ENCODE data around the gene TPSAB1.

The TPSAB1 gene

GRCh38 chr16:1261131-1261892, 20.8 kb downstream of the TPSAB1 start:
- TF ChIP-seq, protein P1, sequence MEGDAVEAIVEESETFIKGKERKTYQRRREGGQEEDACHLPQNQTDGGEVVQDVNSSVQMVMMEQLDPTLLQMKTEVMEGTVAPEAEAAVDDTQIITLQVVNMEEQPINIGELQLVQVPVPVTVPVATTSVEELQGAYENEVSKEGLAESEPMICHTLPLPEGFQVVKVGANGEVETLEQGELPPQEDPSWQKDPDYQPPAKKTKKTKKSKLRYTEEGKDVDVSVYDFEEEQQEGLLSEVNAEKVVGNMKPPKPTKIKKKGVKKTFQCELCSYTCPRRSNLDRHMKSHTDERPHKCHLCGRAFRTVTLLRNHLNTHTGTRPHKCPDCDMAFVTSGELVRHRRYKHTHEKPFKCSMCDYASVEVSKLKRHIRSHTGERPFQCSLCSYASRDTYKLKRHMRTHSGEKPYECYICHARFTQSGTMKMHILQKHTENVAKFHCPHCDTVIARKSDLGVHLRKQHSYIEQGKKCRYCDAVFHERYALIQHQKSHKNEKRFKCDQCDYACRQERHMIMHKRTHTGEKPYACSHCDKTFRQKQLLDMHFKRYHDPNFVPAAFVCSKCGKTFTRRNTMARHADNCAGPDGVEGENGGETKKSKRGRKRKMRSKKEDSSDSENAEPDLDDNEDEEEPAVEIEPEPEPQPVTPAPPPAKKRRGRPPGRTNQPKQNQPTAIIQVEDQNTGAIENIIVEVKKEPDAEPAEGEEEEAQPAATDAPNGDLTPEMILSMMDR (IDR thresholded peaks at IDR 0.05; ENCODE audit: insufficient read depth, low read length, poor library complexity, severe bottlenecking): no peak
- Histone ChIP-seq H3K27me3 (replicated peaks; ENCODE audit: control insufficient read depth, insufficient read depth, low read length) (no peaks in the 10 kb centered on the region; the same call in 1 of the 2 replicates), H3K4me3 (replicated peaks; ENCODE audit: low read depth, low read length) (no peak overlapping the region), H3K36me3 (ENCODE audit: control insufficient read depth, insufficient read depth, low read length) (no peaks in the 10 kb centered on the region)
- DNase-seq (ENCODE audit: extremely low read depth, insufficient read length): no peak

DNA sequence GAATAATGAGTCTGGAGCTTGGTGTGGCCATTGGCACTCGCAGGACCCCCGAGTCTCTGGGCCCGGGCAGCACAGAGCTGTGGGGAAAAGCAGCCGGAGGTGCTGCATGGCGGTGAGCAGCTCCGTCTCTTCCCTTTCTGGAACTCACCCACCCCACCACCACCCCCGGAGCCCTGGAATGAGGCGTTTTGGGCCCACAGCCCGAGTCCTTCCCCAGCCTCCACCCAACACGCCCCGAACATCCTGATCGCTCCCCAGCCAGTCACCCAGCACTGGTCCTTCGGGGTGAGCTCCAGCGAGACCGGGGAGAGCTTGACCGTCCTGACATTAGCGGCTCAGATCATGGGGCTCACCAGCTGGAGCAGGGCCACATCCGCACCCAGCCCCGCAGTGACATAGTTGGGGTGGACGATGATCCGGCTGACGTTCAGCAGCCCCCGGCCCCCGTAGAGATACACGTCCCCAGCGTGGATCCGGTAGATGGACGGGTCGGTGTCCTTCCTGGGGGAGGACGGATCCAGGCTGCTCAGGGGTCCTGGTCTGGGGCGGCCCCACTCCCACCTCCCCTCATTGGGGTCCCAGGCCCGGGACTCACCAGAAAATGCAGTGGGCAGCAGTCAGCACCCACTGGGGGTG, 21.8 kb downstream of the TPSAB1 start:
- no peaks in the 10 kb centered on the region for H3K36me3 ChIP-seq (ENCODE audit: control insufficient read depth, insufficient read depth, low read length)
- H3K27me3 ChIP-seq (replicated peaks; ENCODE audit: control insufficient read depth, insufficient read depth, low read length): no peaks in the 10 kb centered on the region; the same call in 1 of the 2 replicates
- no peak for DNase-seq (ENCODE audit: extremely low read depth, insufficient read length)
- TF ChIP-seq, protein P1 (IDR thresholded peaks at IDR 0.05; ENCODE audit: insufficient read depth, low read length, poor library complexity, severe bottlenecking): no peak
- H3K4me3 ChIP-seq (replicated peaks; ENCODE audit: low read depth, low read length): no peak overlapping the region

DNA sequence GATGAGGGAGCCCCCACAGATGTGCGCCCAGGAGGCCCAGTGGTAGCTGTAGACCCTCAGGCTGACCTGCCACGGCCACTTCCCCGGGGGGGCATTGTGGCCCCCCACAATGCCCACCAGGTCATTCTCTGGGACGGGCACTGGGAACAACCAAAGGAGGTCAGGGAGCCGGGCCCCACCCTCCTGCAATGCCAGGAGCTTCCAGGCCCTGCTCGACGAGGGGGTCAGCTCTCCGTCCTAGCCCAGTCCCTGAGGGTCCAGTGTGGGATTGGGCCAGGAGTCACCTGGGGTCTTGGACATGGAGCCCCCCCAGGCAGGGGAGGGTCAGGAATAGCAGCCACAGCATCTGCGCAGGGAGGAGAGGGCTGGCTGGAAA, 22.3 kb downstream of the TPSAB1 start:
- Histone ChIP-seq H3K4me3 (replicated peaks; ENCODE audit: low read depth, low read length) (no peak overlapping the region), H3K27me3 (replicated peaks; ENCODE audit: control insufficient read depth, insufficient read depth, low read length) (no peaks in the 10 kb centered on the region; the same call in 1 of the 2 replicates), H3K36me3 (ENCODE audit: control insufficient read depth, insufficient read depth, low read length) (no peaks in the 10 kb centered on the region)
- no peak for DNase-seq (ENCODE audit: extremely low read depth, insufficient read length)
- TF ChIP-seq, protein P1 (IDR thresholded peaks at IDR 0.05; ENCODE audit: insufficient read depth, low read length, poor library complexity, severe bottlenecking): no peak

- TF ChIP-seq, protein P1 (IDR thresholded peaks at IDR 0.05; ENCODE audit: insufficient read depth, low read length, poor library complexity, severe bottlenecking): no peak
- DNase-seq (ENCODE audit: extremely low read depth, insufficient read length): no peak
- H3K4me3 ChIP-seq (replicated peaks; ENCODE audit: low read depth, low read length): no peak overlapping the region
- H3K36me3 ChIP-seq (ENCODE audit: control insufficient read depth, insufficient read depth, low read length): no peaks in the 10 kb centered on the region
- H3K27me3 ChIP-seq (replicated peaks; ENCODE audit: control insufficient read depth, insufficient read depth, low read length): no peaks in the 10 kb centered on the region; the same call in 1 of the 2 replicates
These were observed 23.3 kb downstream of the TPSAB1 start for GRCh38 chr16:1263591-1264344.

- Histone ChIP-seq H3K4me3 (replicated peaks; ENCODE audit: low read depth, low read length) (no peak overlapping the region), H3K27me3 (replicated peaks; ENCODE audit: control insufficient read depth, insufficient read depth, low read length) (no peaks in the 10 kb centered on the region; the same call in 1 of the 2 replicates), H3K36me3 (ENCODE audit: control insufficient read depth, insufficient read depth, low read length) (no peaks in the 10 kb centered on the region)
- TF ChIP-seq, protein P1 (IDR thresholded peaks at IDR 0.05; ENCODE audit: insufficient read depth, low read length, poor library complexity, severe bottlenecking): no peak
- no peak for DNase-seq (ENCODE audit: extremely low read depth, insufficient read length)
These were observed 24.0 kb downstream of the TPSAB1 start for GRCh38 chr16:1264345-1265089.
